ENCODE measurements around the gene SPATA3.
"Not testable (repeated sequence)": the region's sequence is repeated elsewhere in the genome, so short reads cannot be mapped to it uniquely, and the experiment has no call there.

The SPATA3 gene

GRCh38 chr2:230957756-230958391 is 38.0 kb upstream of the SPATA3 start:
- Mint-ChIP-seq H3K4me3 (peak overlapping the region; percentile 82 to 85), H3K27me3 (peaks cover 42 to 76% of the 10 kb centered on the region in 2 donors), H3K4me1 (peaks cover 13 to 25% of the 10 kb centered on the region in 2 donors), H3K9me3 (no peaks in the 10 kb centered on the region), H3K27ac (peak overlapping the region; percentile 32), H3K36me3 (no peaks in the 10 kb centered on the region)
- DNase-seq (no peak), ATAC-seq (replicated peaks) (no peak)

GRCh38 chr2:230958820-230959756 is 36.8 kb upstream of the SPATA3 start:
- no peak for DNase-seq
- no peak overlapping the region for H3K27ac Mint-ChIP-seq
- peaks cover 0 to 1% of the 10 kb centered on the region in 2 donors for H3K9me3 Mint-ChIP-seq
- H3K27me3 Mint-ChIP-seq, result peaks cover 46 to 76% of the 10 kb centered on the region in 2 donors
- no peak overlapping the region for H3K4me3 Mint-ChIP-seq
- peaks cover 11 to 17% of the 10 kb centered on the region in 2 donors for H3K4me1 Mint-ChIP-seq
- H3K36me3 Mint-ChIP-seq, result no peaks in the 10 kb centered on the region
- ATAC-seq (replicated peaks), result no peak

GRCh38 chr2:230960026-230960425 is 35.9 kb upstream of the SPATA3 start:
- Mint-ChIP-seq H3K27me3 (peaks cover 45 to 71% of the 10 kb centered on the region in 2 donors), H3K9me3 (peaks cover 0 to 1% of the 10 kb centered on the region in 2 donors), H3K36me3 (no peaks in the 10 kb centered on the region), H3K4me3 (no peak overlapping the region), H3K4me1 (peaks cover 10 to 15% of the 10 kb centered on the region in 2 donors), H3K27ac (no peak overlapping the region)
- no peak for ATAC-seq (replicated peaks)
- DNase-seq, result no peak

- H3K27ac Mint-ChIP-seq, result no peak overlapping the region
- DNase-seq (no peak), ATAC-seq (replicated peaks) (no peak)
- H3K9me3 Mint-ChIP-seq, result peaks cover 0 to 1% of the 10 kb centered on the region in 2 donors
- peaks cover 40 to 65% of the 10 kb centered on the region in 2 donors for H3K27me3 Mint-ChIP-seq
- H3K4me3 Mint-ChIP-seq, result no peak overlapping the region
- no peaks in the 10 kb centered on the region for H3K36me3 Mint-ChIP-seq
- peaks cover 7 to 15% of the 10 kb centered on the region in 2 donors for H3K4me1 Mint-ChIP-seq
Measured at GRCh38 chr2:230961091-230961491, 34.8 kb upstream of the SPATA3 start.

GRCh38 chr2:230964136-230964730 is 31.7 kb upstream of the SPATA3 start:
- no peaks in the 10 kb centered on the region for H3K36me3 Mint-ChIP-seq
- no peak for DNase-seq
- no peak overlapping the region for H3K27ac Mint-ChIP-seq
- H3K4me1 Mint-ChIP-seq, result no peaks in the 10 kb centered on the region
- no peak overlapping the region for H3K4me3 Mint-ChIP-seq
- peaks cover 0 to 1% of the 10 kb centered on the region in 2 donors for H3K9me3 Mint-ChIP-seq
- no peak for ATAC-seq (replicated peaks)
- peaks cover 23 to 40% of the 10 kb centered on the region in 2 donors for H3K27me3 Mint-ChIP-seq

GRCh38 chr2:230967113-230967512 is 28.8 kb upstream of the SPATA3 start:
- Mint-ChIP-seq H3K4me1 (peaks cover 0 to 3% of the 10 kb centered on the region in 2 donors), H3K36me3 (no peaks in the 10 kb centered on the region), H3K27ac (no peak overlapping the region), H3K4me3 (no peak overlapping the region), H3K9me3 (peaks cover 0 to 1% of the 10 kb centered on the region in 2 donors), H3K27me3 (peaks cover 7 to 13% of the 10 kb centered on the region in 2 donors)
- DNase-seq (no peak), ATAC-seq (replicated peaks) (no peak)

- not testable (repeated sequence) for DNase-seq; ATAC-seq (replicated peaks); H3K4me3 Mint-ChIP-seq; H3K4me1 Mint-ChIP-seq; H3K9me3 Mint-ChIP-seq; H3K36me3 Mint-ChIP-seq; H3K27me3 Mint-ChIP-seq; H3K27ac Mint-ChIP-seq
Measured at GRCh38 chr2:230968314-230968713, 27.6 kb upstream of the SPATA3 start.

- Mint-ChIP-seq H3K4me3 (no peak overlapping the region), H3K9me3 (no peaks in the 10 kb centered on the region), H3K27ac (no peak overlapping the region), H3K27me3 (peaks cover 0 to 4% of the 10 kb centered on the region in 2 donors), H3K4me1 (peaks cover 4 to 7% of the 10 kb centered on the region in 2 donors), H3K36me3 (no peaks in the 10 kb centered on the region)
- no peak for ATAC-seq (replicated peaks)
- DNase-seq, result no peak
Measured at GRCh38 chr2:230968921-230969658, 26.8 kb upstream of the SPATA3 start.

GRCh38 chr2:230969659-230970015 is 26.3 kb upstream of the SPATA3 start:
- Mint-ChIP-seq H3K27me3 (peaks cover 0 to 4% of the 10 kb centered on the region in 2 donors), H3K4me3 (no peak overlapping the region), H3K27ac (no peak overlapping the region), H3K4me1 (peaks cover 9 to 10% of the 10 kb centered on the region in 2 donors), H3K36me3 (no peaks in the 10 kb centered on the region), H3K9me3 (no peaks in the 10 kb centered on the region)
- DNase-seq (no peak), ATAC-seq (replicated peaks) (no peak)

- Mint-ChIP-seq H3K36me3 (no peaks in the 10 kb centered on the region), H3K27me3 (peaks cover 7 to 17% of the 10 kb centered on the region in 2 donors), H3K4me3 (no peak overlapping the region), H3K4me1 (peaks cover 12 to 17% of the 10 kb centered on the region in 2 donors), H3K9me3 (no peaks in the 10 kb centered on the region), H3K27ac (no peak overlapping the region)
- no peak for DNase-seq
- no peak for ATAC-seq (replicated peaks)
Measured at GRCh38 chr2:230972046-230972445, 23.9 kb upstream of the SPATA3 start.

- ATAC-seq (replicated peaks) (peak; percentile 97), DNase-seq (peak; percentile 61)
- Mint-ChIP-seq H3K4me1 (peaks cover 12 to 17% of the 10 kb centered on the region in 2 donors), H3K4me3 (peak overlapping the region in 1 of 2 donors; percentile 33), H3K27me3 (peaks cover 7 to 14% of the 10 kb centered on the region in 2 donors), H3K36me3 (no peaks in the 10 kb centered on the region), H3K27ac (peak overlapping the region; percentile 87), H3K9me3 (no peaks in the 10 kb centered on the region)
Measured at GRCh38 chr2:230974096-230974913, 21.6 kb upstream of the SPATA3 start.

- H3K4me3 Mint-ChIP-seq, result no peak overlapping the region
- H3K9me3 Mint-ChIP-seq, result no peaks in the 10 kb centered on the region
- DNase-seq, result no peak
- H3K36me3 Mint-ChIP-seq, result no peaks in the 10 kb centered on the region
- peak overlapping the region; percentile 3 for H3K27ac Mint-ChIP-seq
- H3K27me3 Mint-ChIP-seq, result peaks cover 7 to 14% of the 10 kb centered on the region in 2 donors
- H3K4me1 Mint-ChIP-seq, result peaks cover 12 to 14% of the 10 kb centered on the region in 2 donors
- ATAC-seq (replicated peaks), result no peak
Measured at GRCh38 chr2:230975927-230976326, 20.0 kb upstream of the SPATA3 start.

- peaks cover 11 to 16% of the 10 kb centered on the region in 2 donors for H3K27me3 Mint-ChIP-seq
- no peak overlapping the region for H3K4me3 Mint-ChIP-seq
- ATAC-seq (replicated peaks), result no peak
- H3K27ac Mint-ChIP-seq, result no peak overlapping the region
- H3K9me3 Mint-ChIP-seq, result no peaks in the 10 kb centered on the region
- DNase-seq, result no peak
- peaks cover 12 to 14% of the 10 kb centered on the region in 2 donors for H3K4me1 Mint-ChIP-seq
- H3K36me3 Mint-ChIP-seq, result no peaks in the 10 kb centered on the region
Measured at GRCh38 chr2:230976671-230977171, 19.2 kb upstream of the SPATA3 start.
